GM12874 (cell line): ENCODE measurements around the gene SRP9.

Experiments
- CTCF ChIP-seq: IDR thresholded peaks from 2 replicates; pipeline ENCODE4 v1.5.1; 2011; ENCODE audit warnings: low read depth, mild to moderate bottlenecking, control low read depth, low read length, moderate library complexity; ENCODE audit not compliant: insufficient read depth

The SRP9 gene

GRCh38 chr1:225794954-225795353, 17.3 kb downstream of the SRP9 start:
- no peak for TF ChIP-seq CTCF

- TF ChIP-seq CTCF = no peak
Observed at GRCh38 chr1:225806249-225806648, 28.6 kb downstream of the SRP9 start.

GRCh38 chr1:225808136-225808535, 30.5 kb downstream of the SRP9 start:
- no peak for TF ChIP-seq CTCF

- 0 out of 2 replicates have a peak, but pooled peaks have one; percentile 18 for TF ChIP-seq CTCF
Observed at GRCh38 chr1:225809842-225810578, 32.4 kb downstream of the SRP9 start, which contains the start of gene EPHX1. EPHX1 (plus strand) TSS chr1:225810124; CDS start chr1:225828730, 18,606 bp downstream.

- TF ChIP-seq CTCF = no peak
Observed at GRCh38 chr1:225811622-225812487, 34.2 kb downstream of the SRP9 start.

- TF ChIP-seq CTCF = no peak
Observed at GRCh38 chr1:225812488-225813213, 35.0 kb downstream of the SRP9 start.
